Sigmoid colon (tissue), 4 donors: Measurements from ENCODE around the gene SELENOF.

Experiments used
- EP300 ChIP-seq, 4 donors: sonication (generic); formaldehyde crosslinking; IDR thresholded peaks; one replicate each; pipeline ENCODE4 v1.6.1; 2017; ENCODE audit warnings: antibody characterized with exemption in 4 of 4
- TF ChIP-seq, protein P1 (sequence below), 4 experiments: fragments of 450-650 bp in 3 of 4; fragments of 200-600 bp in 1 of 4; IDR thresholded peaks; one replicate each; pipeline ENCODE4 v1.5.1; 2016 to 2019; ENCODE audit warnings: antibody characterized with exemption in 4 of 4, mild to moderate bottlenecking in 3 of 4, moderate library complexity in 2 of 4

DNA sequence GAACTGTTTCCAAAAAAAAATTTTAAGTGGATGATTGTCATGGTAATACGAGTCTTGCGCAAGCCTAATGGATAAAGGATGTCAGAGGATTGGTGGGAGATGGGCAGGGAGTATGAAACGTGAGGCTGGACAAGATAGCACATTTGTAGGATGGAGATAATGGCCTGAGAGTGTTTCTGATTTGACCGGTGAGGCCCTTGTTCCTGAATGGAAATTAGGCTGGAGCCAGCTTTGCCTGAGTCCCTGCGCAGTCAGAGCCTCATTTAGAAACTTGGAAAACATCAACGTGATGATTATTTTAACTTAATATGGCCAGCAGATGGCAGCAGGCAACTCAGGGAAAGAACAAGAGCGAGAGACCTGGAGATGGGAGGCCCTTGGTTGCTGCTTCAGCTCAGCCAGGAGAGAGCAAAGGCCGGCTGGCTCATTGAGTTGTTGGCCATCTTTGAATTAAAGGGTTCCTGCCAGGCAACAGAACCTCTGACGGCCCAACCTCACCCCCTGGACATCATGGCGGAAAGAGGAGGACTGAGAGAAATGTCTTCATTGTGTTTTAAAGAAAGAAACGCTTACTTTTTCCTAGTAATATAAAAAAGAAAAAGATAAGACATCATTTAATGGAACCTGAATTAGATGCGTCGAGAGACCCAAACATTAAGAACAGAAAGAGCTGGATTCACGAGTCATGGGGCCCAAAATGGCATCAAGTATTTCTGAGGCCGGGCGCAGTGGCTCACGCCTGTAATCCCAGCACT lies 80.3 kb downstream of the SELENOF start:
- TF ChIP-seq, protein P1, sequence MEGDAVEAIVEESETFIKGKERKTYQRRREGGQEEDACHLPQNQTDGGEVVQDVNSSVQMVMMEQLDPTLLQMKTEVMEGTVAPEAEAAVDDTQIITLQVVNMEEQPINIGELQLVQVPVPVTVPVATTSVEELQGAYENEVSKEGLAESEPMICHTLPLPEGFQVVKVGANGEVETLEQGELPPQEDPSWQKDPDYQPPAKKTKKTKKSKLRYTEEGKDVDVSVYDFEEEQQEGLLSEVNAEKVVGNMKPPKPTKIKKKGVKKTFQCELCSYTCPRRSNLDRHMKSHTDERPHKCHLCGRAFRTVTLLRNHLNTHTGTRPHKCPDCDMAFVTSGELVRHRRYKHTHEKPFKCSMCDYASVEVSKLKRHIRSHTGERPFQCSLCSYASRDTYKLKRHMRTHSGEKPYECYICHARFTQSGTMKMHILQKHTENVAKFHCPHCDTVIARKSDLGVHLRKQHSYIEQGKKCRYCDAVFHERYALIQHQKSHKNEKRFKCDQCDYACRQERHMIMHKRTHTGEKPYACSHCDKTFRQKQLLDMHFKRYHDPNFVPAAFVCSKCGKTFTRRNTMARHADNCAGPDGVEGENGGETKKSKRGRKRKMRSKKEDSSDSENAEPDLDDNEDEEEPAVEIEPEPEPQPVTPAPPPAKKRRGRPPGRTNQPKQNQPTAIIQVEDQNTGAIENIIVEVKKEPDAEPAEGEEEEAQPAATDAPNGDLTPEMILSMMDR (IDR thresholded peaks at IDR 0.05), result peak; percentile 29 to 57 (median 50)
- TF ChIP-seq EP300 (IDR thresholded peaks at IDR 0.05), result no peak
